ENCODE data around the gene EIF3F.

Gene EIF3F

DNA sequence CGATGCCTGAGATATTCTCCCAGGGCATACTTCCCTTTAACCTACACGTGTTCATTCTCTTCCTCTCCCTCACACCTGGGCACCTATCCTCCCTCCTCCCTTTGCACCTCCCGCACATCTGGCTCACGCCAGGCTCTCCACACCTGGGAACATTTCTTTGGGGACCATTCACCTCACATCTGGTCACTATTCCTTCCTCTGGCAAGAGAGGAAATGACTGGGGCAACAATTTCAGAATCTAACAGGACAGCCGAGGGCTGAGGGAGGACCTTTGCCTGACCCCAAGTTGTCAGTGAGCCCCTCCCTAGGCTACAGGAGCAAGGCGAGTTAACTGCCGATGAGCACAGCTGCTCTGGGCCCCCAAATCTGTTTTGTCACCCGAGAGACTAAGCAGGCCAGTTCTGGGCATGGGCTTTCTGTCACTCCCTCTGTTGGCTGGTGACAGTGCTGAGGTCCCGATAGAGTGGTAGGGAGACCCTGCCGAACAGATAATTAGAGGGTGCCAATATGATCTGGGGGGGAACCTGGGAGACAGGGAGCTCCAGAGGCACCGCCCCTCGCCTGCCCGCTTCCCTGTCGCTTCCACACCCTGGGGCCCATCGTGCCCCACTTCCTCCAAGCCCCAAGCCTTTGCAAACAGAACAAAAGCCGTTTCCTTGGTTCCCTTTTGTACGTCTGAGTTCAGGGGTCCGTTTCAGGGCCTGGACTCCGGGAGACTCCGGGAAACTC, 45.6 kb downstream of the EIF3F start:
- Histone ChIP-seq H2BK120ac (ENCODE audit: low read depth, low read length) (no peak overlapping the region), H3K4ac (ENCODE audit: low read depth in 1 of 2, low read length in 2 of 2) (no peak overlapping the region), H3K79me1 (replicated peaks; ENCODE audit: low read length, poor library complexity, severe bottlenecking) (no peaks in the 10 kb centered on the region), H3K27me3 (ENCODE audit: control insufficient read depth in 1 of 2, insufficient read depth in 1 of 2, low read length in 2 of 2) (peaks cover 22 to 74% of the 10 kb centered on the region in 2 experiments), H3K27ac (ENCODE audit: low read length, poor library complexity, severe bottlenecking) (no peak overlapping the region), H3K14ac (ENCODE audit: low read length in 2 of 2) (no peak overlapping the region), H4K8ac (ENCODE audit: low read length) (no peak overlapping the region), H3K18ac (ENCODE audit: low read depth in 1 of 2, low read length in 2 of 2) (no peak overlapping the region), H3K23ac (ENCODE audit: low read length in 2 of 2) (peak overlapping the region in 1 of 2 experiments; percentile 60), H3K36me3 (ENCODE audit: control insufficient read depth in 1 of 2, insufficient read depth in 2 of 2, low read depth in 1 of 2, low read length in 2 of 2) (no peaks in the 10 kb centered on the region), H2BK15ac (ENCODE audit: low read depth, poor library complexity, severe bottlenecking) (peak overlapping the region; percentile 34), H3K9me3 (ENCODE audit: control insufficient read depth, low read length) (no peaks in the 10 kb centered on the region), H4K91ac (ENCODE audit: low read length) (no peak overlapping the region), H2AK5ac (ENCODE audit: low read length, severe bottlenecking) (no peak overlapping the region), H2AFZ (ENCODE audit: low read depth, low read length) (no peak overlapping the region), H3K4me3 (ENCODE audit: insufficient read depth in 1 of 2, low read depth in 1 of 2, low read length in 2 of 2) (peak overlapping the region in 1 of 2 experiments; percentile 53), H3K4me1 (ENCODE audit: control insufficient read depth, insufficient read depth, low read depth, low read length) (peaks cover 5% of the 10 kb centered on the region), H2BK12ac (ENCODE audit: low read length in 2 of 2) (no peak overlapping the region), H2BK5ac (ENCODE audit: low read depth, low read length, poor library complexity, severe bottlenecking) (no peak overlapping the region), H3K9ac (ENCODE audit: low read length) (peak overlapping the region; percentile 80), H3K4me2 (ENCODE audit: low read length, poor library complexity, severe bottlenecking) (no peak overlapping the region)
- no peak for DNase-seq
- 48% methylated on average over 20 of the region's 20 CpGs for WGBS

DNA sequence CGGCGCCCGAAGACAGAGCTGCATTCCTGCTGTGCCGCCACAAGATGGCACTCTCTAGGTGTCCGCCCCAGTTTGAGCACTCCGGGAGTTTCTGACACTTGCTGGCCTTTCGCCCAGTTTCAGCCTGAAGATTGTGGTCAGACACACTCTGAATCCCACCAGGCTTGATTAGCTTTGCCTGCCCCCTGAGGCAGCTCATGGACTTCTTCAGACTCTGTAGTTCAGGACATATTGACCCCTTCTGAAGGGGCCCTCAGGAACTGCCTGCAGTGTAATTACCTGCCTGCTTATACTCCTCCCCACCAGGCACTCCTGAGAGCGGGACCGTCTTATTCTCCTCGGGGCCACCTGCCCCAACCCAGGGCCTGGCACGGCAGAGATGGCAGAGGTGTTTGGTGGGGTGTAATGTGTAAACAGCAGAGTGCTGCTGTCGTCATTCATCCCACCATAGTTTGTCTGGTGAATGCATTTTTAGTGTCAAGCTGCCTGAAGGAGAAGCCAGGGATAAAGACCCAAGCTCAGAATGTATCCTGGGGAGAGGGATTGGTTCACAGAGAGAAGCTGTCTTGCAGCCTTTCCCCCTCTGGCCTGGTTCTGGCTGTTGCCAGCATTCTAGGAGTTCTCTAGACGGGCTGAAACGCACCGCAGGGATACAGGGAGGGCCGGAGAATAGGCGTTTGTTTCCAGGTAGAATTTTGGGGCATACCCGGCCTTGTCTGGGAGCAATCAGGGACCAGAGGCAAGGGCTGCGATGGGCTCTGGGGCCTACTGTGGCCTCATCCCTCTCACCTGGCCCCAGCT, 46.4 kb downstream of the EIF3F start:
- no peak overlapping the region for H2BK5ac ChIP-seq (ENCODE audit: low read depth, low read length, poor library complexity, severe bottlenecking)
- H3K27ac ChIP-seq (ENCODE audit: low read length, poor library complexity, severe bottlenecking), result no peak overlapping the region
- peak overlapping the region; percentile 80 for H3K9ac ChIP-seq (ENCODE audit: low read length)
- peaks cover 5% of the 10 kb centered on the region for H3K4me1 ChIP-seq (ENCODE audit: control insufficient read depth, insufficient read depth, low read depth, low read length)
- H4K91ac ChIP-seq (ENCODE audit: low read length), result no peak overlapping the region
- H2AFZ ChIP-seq (ENCODE audit: low read depth, low read length), result no peak overlapping the region
- no peak overlapping the region for H3K4me2 ChIP-seq (ENCODE audit: low read length, poor library complexity, severe bottlenecking)
- no peak overlapping the region for H3K18ac ChIP-seq (ENCODE audit: low read depth in 1 of 2, low read length in 2 of 2)
- peak overlapping the region in 1 of 2 experiments; percentile 26 for H3K23ac ChIP-seq (ENCODE audit: low read length in 2 of 2)
- H3K36me3 ChIP-seq (ENCODE audit: control insufficient read depth in 1 of 2, insufficient read depth in 2 of 2, low read depth in 1 of 2, low read length in 2 of 2), result no peaks in the 10 kb centered on the region
- H3K4me3 ChIP-seq (ENCODE audit: insufficient read depth in 1 of 2, low read depth in 1 of 2, low read length in 2 of 2), result no peak overlapping the region
- H3K14ac ChIP-seq (ENCODE audit: low read length in 2 of 2), result no peak overlapping the region
- H2AK5ac ChIP-seq (ENCODE audit: low read length, severe bottlenecking), result no peak overlapping the region
- peak overlapping the region; percentile 34 for H2BK15ac ChIP-seq (ENCODE audit: low read depth, poor library complexity, severe bottlenecking)
- no peak overlapping the region for H4K8ac ChIP-seq (ENCODE audit: low read length)
- no peaks in the 10 kb centered on the region for H3K79me1 ChIP-seq (replicated peaks; ENCODE audit: low read length, poor library complexity, severe bottlenecking)
- no peak overlapping the region for H3K4ac ChIP-seq (ENCODE audit: low read depth in 1 of 2, low read length in 2 of 2)
- no peaks in the 10 kb centered on the region for H3K9me3 ChIP-seq (ENCODE audit: control insufficient read depth, low read length)
- WGBS, result 52% methylated on average over 19 of the region's 19 CpGs
- H2BK12ac ChIP-seq (ENCODE audit: low read length in 2 of 2), result no peak overlapping the region
- peak; percentile 81 for DNase-seq
- H3K27me3 ChIP-seq (ENCODE audit: control insufficient read depth in 1 of 2, insufficient read depth in 1 of 2, low read length in 2 of 2), result peaks cover 29 to 81% of the 10 kb centered on the region in 2 experiments
- no peak overlapping the region for H2BK120ac ChIP-seq (ENCODE audit: low read depth, low read length)

DNA sequence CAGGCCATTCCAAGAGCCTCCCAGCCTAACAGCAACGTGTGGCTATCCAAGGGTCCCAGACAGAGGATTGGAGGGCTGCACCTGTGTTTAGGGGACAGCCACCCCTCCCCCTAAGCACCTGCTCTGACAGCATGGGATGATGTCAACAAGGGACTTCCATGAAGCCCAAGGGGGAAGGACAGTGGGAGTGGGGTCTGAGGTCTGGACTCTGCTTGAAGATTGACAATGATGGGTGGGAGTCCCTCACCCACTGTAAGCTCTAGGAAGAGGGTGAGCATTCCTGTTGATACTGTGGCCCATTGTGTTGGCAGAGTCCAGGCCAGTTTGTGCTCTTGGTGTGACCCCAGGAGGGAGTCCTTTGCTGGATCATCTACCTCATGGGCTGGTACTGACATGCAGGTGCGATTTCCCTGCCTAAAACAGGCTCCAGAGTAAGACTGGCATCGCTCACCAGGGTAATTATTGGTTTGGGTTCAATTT, 47.0 kb downstream of the EIF3F start:
- no peak overlapping the region for H2BK15ac ChIP-seq (ENCODE audit: low read depth, poor library complexity, severe bottlenecking)
- no peak overlapping the region for H2AFZ ChIP-seq (ENCODE audit: low read depth, low read length)
- no peaks in the 10 kb centered on the region for H3K79me1 ChIP-seq (replicated peaks; ENCODE audit: low read length, poor library complexity, severe bottlenecking)
- H3K4me3 ChIP-seq (ENCODE audit: insufficient read depth in 1 of 2, low read depth in 1 of 2, low read length in 2 of 2), result no peak overlapping the region
- no peak for DNase-seq
- H3K27me3 ChIP-seq (ENCODE audit: control insufficient read depth in 1 of 2, insufficient read depth in 1 of 2, low read length in 2 of 2), result peaks cover 36 to 80% of the 10 kb centered on the region in 2 experiments
- 86% methylated on average over 3 of the region's 3 CpGs for WGBS
- H2BK120ac ChIP-seq (ENCODE audit: low read depth, low read length), result no peak overlapping the region
- no peak overlapping the region for H3K9ac ChIP-seq (ENCODE audit: low read length)
- H3K27ac ChIP-seq (ENCODE audit: low read length, poor library complexity, severe bottlenecking), result no peak overlapping the region
- H3K9me3 ChIP-seq (ENCODE audit: control insufficient read depth, low read length), result no peaks in the 10 kb centered on the region
- H3K4me2 ChIP-seq (ENCODE audit: low read length, poor library complexity, severe bottlenecking), result no peak overlapping the region
- no peak overlapping the region for H4K8ac ChIP-seq (ENCODE audit: low read length)
- no peak overlapping the region for H3K23ac ChIP-seq (ENCODE audit: low read length in 2 of 2)
- H3K14ac ChIP-seq (ENCODE audit: low read length in 2 of 2), result no peak overlapping the region
- no peak overlapping the region for H2AK5ac ChIP-seq (ENCODE audit: low read length, severe bottlenecking)
- H3K18ac ChIP-seq (ENCODE audit: low read depth in 1 of 2, low read length in 2 of 2), result no peak overlapping the region
- H3K36me3 ChIP-seq (ENCODE audit: control insufficient read depth in 1 of 2, insufficient read depth in 2 of 2, low read depth in 1 of 2, low read length in 2 of 2), result no peaks in the 10 kb centered on the region
- peaks cover 5% of the 10 kb centered on the region for H3K4me1 ChIP-seq (ENCODE audit: control insufficient read depth, insufficient read depth, low read depth, low read length)
- no peak overlapping the region for H3K4ac ChIP-seq (ENCODE audit: low read depth in 1 of 2, low read length in 2 of 2)
- H2BK12ac ChIP-seq (ENCODE audit: low read length in 2 of 2), result no peak overlapping the region
- H4K91ac ChIP-seq (ENCODE audit: low read length), result no peak overlapping the region
- H2BK5ac ChIP-seq (ENCODE audit: low read depth, low read length, poor library complexity, severe bottlenecking), result no peak overlapping the region

DNA sequence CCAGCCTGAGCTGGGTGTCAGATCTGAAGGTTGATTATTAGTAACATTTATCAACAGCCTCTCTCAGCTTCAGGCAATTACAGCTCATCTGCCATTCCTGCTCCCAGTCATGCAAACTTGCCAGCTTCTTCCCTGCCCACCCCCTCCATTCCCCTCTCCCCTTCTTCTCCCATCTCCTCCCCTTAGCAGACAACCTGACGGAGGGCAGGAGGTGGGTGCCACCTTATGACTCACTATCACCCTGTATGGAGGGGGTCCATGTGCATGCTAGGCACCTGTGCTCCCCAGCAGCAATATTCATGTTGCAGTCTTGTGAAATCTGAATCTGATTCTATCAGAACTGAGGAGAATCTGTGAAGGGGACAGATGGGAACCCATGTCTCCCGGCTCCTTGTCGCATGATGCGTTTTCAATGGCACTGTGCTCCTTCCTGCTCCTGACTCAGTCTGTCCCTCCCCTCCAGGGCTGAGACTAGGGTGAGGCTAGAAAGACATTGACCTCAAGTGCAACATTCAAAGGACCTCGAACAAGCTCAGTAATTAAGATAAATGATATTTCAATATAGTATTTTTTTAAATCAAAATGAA, 47.6 kb downstream of the EIF3F start:
- Histone ChIP-seq H3K4me1 (ENCODE audit: control insufficient read depth, insufficient read depth, low read depth, low read length) (peaks cover 5% of the 10 kb centered on the region), H2AK5ac (ENCODE audit: low read length, severe bottlenecking) (no peak overlapping the region), H3K4me2 (ENCODE audit: low read length, poor library complexity, severe bottlenecking) (no peak overlapping the region), H3K27me3 (ENCODE audit: control insufficient read depth in 1 of 2, insufficient read depth in 1 of 2, low read length in 2 of 2) (peaks cover 39 to 76% of the 10 kb centered on the region in 2 experiments), H3K14ac (ENCODE audit: low read length in 2 of 2) (no peak overlapping the region), H3K23ac (ENCODE audit: low read length in 2 of 2) (no peak overlapping the region), H3K9me3 (ENCODE audit: control insufficient read depth, low read length) (no peaks in the 10 kb centered on the region), H3K79me1 (replicated peaks; ENCODE audit: low read length, poor library complexity, severe bottlenecking) (no peaks in the 10 kb centered on the region), H4K8ac (ENCODE audit: low read length) (peak overlapping the region; percentile 20), H4K91ac (ENCODE audit: low read length) (no peak overlapping the region), H3K27ac (ENCODE audit: low read length, poor library complexity, severe bottlenecking) (no peak overlapping the region), H2BK15ac (ENCODE audit: low read depth, poor library complexity, severe bottlenecking) (no peak overlapping the region), H3K9ac (ENCODE audit: low read length) (no peak overlapping the region), H3K36me3 (ENCODE audit: control insufficient read depth in 1 of 2, insufficient read depth in 2 of 2, low read depth in 1 of 2, low read length in 2 of 2) (no peaks in the 10 kb centered on the region), H3K18ac (ENCODE audit: low read depth in 1 of 2, low read length in 2 of 2) (no peak overlapping the region), H2AFZ (ENCODE audit: low read depth, low read length) (no peak overlapping the region), H3K4me3 (ENCODE audit: insufficient read depth in 1 of 2, low read depth in 1 of 2, low read length in 2 of 2) (no peak overlapping the region), H2BK120ac (ENCODE audit: low read depth, low read length) (no peak overlapping the region), H2BK12ac (ENCODE audit: low read length in 2 of 2) (no peak overlapping the region), H2BK5ac (ENCODE audit: low read depth, low read length, poor library complexity, severe bottlenecking) (no peak overlapping the region), H3K4ac (ENCODE audit: low read depth in 1 of 2, low read length in 2 of 2) (no peak overlapping the region)
- no peak for DNase-seq
- WGBS, result 86% methylated on average over 2 of the region's 5 CpGs
